HS-27A (cell line): ENCODE data around the gene ZBTB20.
"Not testable (repeated sequence)": the region's sequence is repeated elsewhere in the genome, so short reads cannot be mapped to it uniquely, and the experiment has no call there.

Experiments
- DNase-seq: peaks from one replicate; pipeline ENCODE4 v3.0.0-alpha.2; 2012; ENCODE audit warnings: low read depth, missing footprints

The ZBTB20 gene

GRCh38 chr3:115147329-115148141, 447 bp upstream of the ZBTB20 start:
- DNase-seq = peak; percentile 99

- peak; percentile 19 for DNase-seq
These were observed 1.1 kb downstream of the ZBTB20 start for GRCh38 chr3:115146032-115146417.

GRCh38 chr3:115141033-115141757, 5.9 kb downstream of the ZBTB20 start:
- DNase-seq = no peak

GRCh38 chr3:115139072-115139471, 8.0 kb downstream of the ZBTB20 start:
- DNase-seq = no peak

- no peak for DNase-seq
These were observed 12.3 kb downstream of the ZBTB20 start for GRCh38 chr3:115134648-115135347.

- no peak for DNase-seq
These were observed 19.9 kb downstream of the ZBTB20 start for GRCh38 chr3:115127208-115127607.

GRCh38 chr3:115120597-115120996, 26.5 kb downstream of the ZBTB20 start:
- no peak for DNase-seq

GRCh38 chr3:115113367-115113766, 33.7 kb downstream of the ZBTB20 start:
- no peak for DNase-seq

- no peak for DNase-seq
These were observed 35.5 kb downstream of the ZBTB20 start for GRCh38 chr3:115111632-115112031.

- no peak for DNase-seq
These were observed 36.3 kb downstream of the ZBTB20 start for GRCh38 chr3:115110830-115111229.

- DNase-seq = not testable (repeated sequence)
These were observed 37.0 kb downstream of the ZBTB20 start for GRCh38 chr3:115110066-115110465.

- DNase-seq = no peak
These were observed 38.5 kb downstream of the ZBTB20 start for GRCh38 chr3:115108614-115109013.

GRCh38 chr3:115102046-115102445, 45.0 kb downstream of the ZBTB20 start:
- DNase-seq = no peak

GRCh38 chr3:115100806-115101205, 46.3 kb downstream of the ZBTB20 start:
- no peak for DNase-seq

- DNase-seq = no peak
These were observed 47.0 kb downstream of the ZBTB20 start for GRCh38 chr3:115099986-115100571.

GRCh38 chr3:115099134-115099985, 47.7 kb downstream of the ZBTB20 start:
- no peak for DNase-seq

GRCh38 chr3:115098354-115099073, 48.6 kb downstream of the ZBTB20 start:
- DNase-seq = no peak

GRCh38 chr3:115095236-115095635, 51.9 kb downstream of the ZBTB20 start:
- no peak for DNase-seq

- DNase-seq = peak; percentile 17
These were observed 54.8 kb downstream of the ZBTB20 start for GRCh38 chr3:115092220-115092791.

- no peak for DNase-seq
These were observed 56.4 kb downstream of the ZBTB20 start for GRCh38 chr3:115090712-115091111.
